ENCODE results near the gene OR5C1.
"Not testable (repeated sequence)": the region's sequence is repeated elsewhere in the genome, so short reads cannot be mapped to it uniquely, and the experiment has no call there.

OR5C1 gene

GRCh38 chr9:122788831-122789230 lies at the start of gene OR5C1:
OR5C1 (plus strand) TSS chr9:122788933; CDS start chr9:122788933, 0 bp downstream.
- no peak for DNase-seq (ENCODE audit: low spot score)

- DNase-seq (ENCODE audit: low spot score): no peak
Measured at GRCh38 chr9:122742003-122742402, 46.7 kb upstream of the OR5C1 start, which contains the start of gene OR1L6. OR1L6 (plus strand) TSS chr9:122742303; CDS start chr9:122749848, 7,545 bp downstream.

GRCh38 chr9:122754825-122755224 lies 33.9 kb upstream of the OR5C1 start:
- DNase-seq (ENCODE audit: low spot score): no peak

GRCh38 chr9:122767817-122768216 lies 20.9 kb upstream of the OR5C1 start:
- no peak for DNase-seq (ENCODE audit: low spot score)

- DNase-seq (ENCODE audit: low spot score): no peak
Measured at GRCh38 chr9:122777052-122777451, 11.7 kb upstream of the OR5C1 start.

GRCh38 chr9:122777935-122778627 lies 10.7 kb upstream of the OR5C1 start:
- no peak for DNase-seq (ENCODE audit: low spot score)

GRCh38 chr9:122779181-122779580 lies 9.6 kb upstream of the OR5C1 start:
- DNase-seq (ENCODE audit: low spot score): no peak

GRCh38 chr9:122780026-122780425 lies 8.7 kb upstream of the OR5C1 start:
- no peak for DNase-seq (ENCODE audit: low spot score)

GRCh38 chr9:122781671-122782070 lies 7.1 kb upstream of the OR5C1 start:
- DNase-seq (ENCODE audit: low spot score): no peak

- no peak for DNase-seq (ENCODE audit: low spot score)
Measured at GRCh38 chr9:122785269-122785668, 3.5 kb upstream of the OR5C1 start.

- no peak for DNase-seq (ENCODE audit: low spot score)
Measured at GRCh38 chr9:122786338-122786737, 2.4 kb upstream of the OR5C1 start.

GRCh38 chr9:122789256-122790046 lies 718 bp downstream of the OR5C1 start:
- DNase-seq (ENCODE audit: low spot score): no peak

GRCh38 chr9:122791872-122792669 lies 3.3 kb downstream of the OR5C1 start:
- DNase-seq (ENCODE audit: low spot score): no peak

- DNase-seq (ENCODE audit: low spot score): no peak
Measured at GRCh38 chr9:122797316-122798063, 8.8 kb downstream of the OR5C1 start.

- DNase-seq (ENCODE audit: low spot score): no peak
Measured at GRCh38 chr9:122800066-122801060, 11.6 kb downstream of the OR5C1 start, which contains the start of gene OR1K1. OR1K1 (plus strand) TSS chr9:122800123; CDS start chr9:122800123, 0 bp downstream.

- DNase-seq (ENCODE audit: low spot score): no peak
Measured at GRCh38 chr9:122806661-122807060, 17.9 kb downstream of the OR5C1 start.

GRCh38 chr9:122807271-122807900 lies 18.7 kb downstream of the OR5C1 start:
- no peak for DNase-seq (ENCODE audit: low spot score)

- DNase-seq (ENCODE audit: low spot score): no peak
Measured at GRCh38 chr9:122808141-122808540, 19.4 kb downstream of the OR5C1 start.

GRCh38 chr9:122809261-122809660 lies 20.5 kb downstream of the OR5C1 start:
- not testable (repeated sequence) for DNase-seq (ENCODE audit: low spot score)
